ENCODE measurements around the gene UBE2O.
A peak's percentile ranks its signal among the peaks of the same experiment; 100 is the strongest.

The UBE2O gene

GRCh38 chr17:76367642-76368041 is 85.3 kb downstream of the UBE2O start:
- H4K8ac ChIP-seq (ENCODE audit: low read depth, low read length), result no peak overlapping the region
- no peak overlapping the region for H4K91ac ChIP-seq (ENCODE audit: low read depth, low read length, poor library complexity)
- no peak overlapping the region for H3K4me3 ChIP-seq (ENCODE audit: low read length in 2 of 2)
- no peak for DNase-seq (ENCODE audit: low spot score)
- H2BK120ac ChIP-seq (ENCODE audit: low read depth, low read length), result no peak overlapping the region
- no peak overlapping the region for H3K4ac ChIP-seq (ENCODE audit: low read length)
- no peaks in the 10 kb centered on the region for H3K36me3 ChIP-seq (replicated peaks in 1 of 2; ENCODE audit: control insufficient read depth in 2 of 2, insufficient read depth in 2 of 2, low read length in 2 of 2)
- H3K4me1 ChIP-seq (ENCODE audit: control insufficient read depth in 2 of 2, insufficient read depth in 1 of 2, low read depth in 1 of 2, low read length in 2 of 2), result peaks cover 2 to 6% of the 10 kb centered on the region in 2 donors
- no peaks in the 10 kb centered on the region for H3K9me3 ChIP-seq (replicated peaks in 1 of 2; ENCODE audit: control insufficient read depth in 2 of 2, insufficient read depth in 1 of 2, low read depth in 1 of 2, low read length in 2 of 2)
- no peak overlapping the region for H2BK15ac ChIP-seq (ENCODE audit: low read length)
- H3K9ac ChIP-seq (ENCODE audit: low read depth, low read length, poor library complexity), result no peak overlapping the region
- H3K23ac ChIP-seq (ENCODE audit: low read depth, low read length, poor library complexity), result no peak overlapping the region
- no peak overlapping the region for H2BK12ac ChIP-seq (ENCODE audit: low read length)
- WGBS, 2 donors (ENCODE audit: extremely low coverage in 2 of 2, insufficient read length in 2 of 2, insufficient replicate concordance in 1 of 2), result no CpG with 5 or more reads among the region's 6 CpGs
- no peaks in the 10 kb centered on the region for H3K27me3 ChIP-seq (ENCODE audit: control insufficient read depth in 3 of 3, insufficient read depth in 3 of 3, low read depth in 1 of 3, low read length in 3 of 3)
- H3K4me2 ChIP-seq (ENCODE audit: insufficient read depth, low read length, poor library complexity, severe bottlenecking), result no peak overlapping the region
- H2AK5ac ChIP-seq (ENCODE audit: low read depth, low read length), result no peak overlapping the region
- no peak overlapping the region for H3K18ac ChIP-seq (ENCODE audit: low read length)
- no peak overlapping the region for H2AFZ ChIP-seq (ENCODE audit: low read length)
- no peak overlapping the region for H3K27ac ChIP-seq (replicated peaks; ENCODE audit: low read length)
- H2BK5ac ChIP-seq (ENCODE audit: low read length), result no peak overlapping the region
- H3K14ac ChIP-seq (ENCODE audit: low read length), result no peak overlapping the region
- H3K79me1 ChIP-seq (ENCODE audit: low read depth, low read length), result no peaks in the 10 kb centered on the region

- H3K4me3 ChIP-seq (ENCODE audit: low read length in 2 of 2), result no peak overlapping the region
- H2BK120ac ChIP-seq (ENCODE audit: low read depth, low read length), result peak overlapping the region; percentile 35
- no peak for DNase-seq (ENCODE audit: low spot score)
- no peak overlapping the region for H3K23ac ChIP-seq (ENCODE audit: low read depth, low read length, poor library complexity)
- H3K9me3 ChIP-seq (replicated peaks in 1 of 2; ENCODE audit: control insufficient read depth in 2 of 2, insufficient read depth in 1 of 2, low read depth in 1 of 2, low read length in 2 of 2), result no peaks in the 10 kb centered on the region
- H3K9ac ChIP-seq (ENCODE audit: low read depth, low read length, poor library complexity), result no peak overlapping the region
- no peaks in the 10 kb centered on the region for H3K36me3 ChIP-seq (replicated peaks in 1 of 2; ENCODE audit: control insufficient read depth in 2 of 2, insufficient read depth in 2 of 2, low read length in 2 of 2)
- H4K8ac ChIP-seq (ENCODE audit: low read depth, low read length), result no peak overlapping the region
- H3K4me2 ChIP-seq (ENCODE audit: insufficient read depth, low read length, poor library complexity, severe bottlenecking), result no peak overlapping the region
- no peaks in the 10 kb centered on the region for H3K79me1 ChIP-seq (ENCODE audit: low read depth, low read length)
- H3K14ac ChIP-seq (ENCODE audit: low read length), result no peak overlapping the region
- H3K27me3 ChIP-seq (ENCODE audit: control insufficient read depth in 3 of 3, insufficient read depth in 3 of 3, low read depth in 1 of 3, low read length in 3 of 3), result no peaks in the 10 kb centered on the region
- H3K4ac ChIP-seq (ENCODE audit: low read length), result peak overlapping the region; percentile 37
- H2AK5ac ChIP-seq (ENCODE audit: low read depth, low read length), result peak overlapping the region; percentile 44
- whole genome bisulfite sequencing, 2 donors (ENCODE audit: extremely low coverage in 2 of 2, insufficient read length in 2 of 2, insufficient replicate concordance in 1 of 2), result no CpG with 5 or more reads among the region's 3 CpGs
- H2BK12ac ChIP-seq (ENCODE audit: low read length), result no peak overlapping the region
- H3K4me1 ChIP-seq (ENCODE audit: control insufficient read depth in 2 of 2, insufficient read depth in 1 of 2, low read depth in 1 of 2, low read length in 2 of 2), result peaks cover 2 to 6% of the 10 kb centered on the region in 2 donors
- H2BK5ac ChIP-seq (ENCODE audit: low read length), result no peak overlapping the region
- H3K27ac ChIP-seq (replicated peaks; ENCODE audit: low read length), result no peak overlapping the region
- no peak overlapping the region for H3K18ac ChIP-seq (ENCODE audit: low read length)
- H2AFZ ChIP-seq (ENCODE audit: low read length), result no peak overlapping the region
- no peak overlapping the region for H2BK15ac ChIP-seq (ENCODE audit: low read length)
- no peak overlapping the region for H4K91ac ChIP-seq (ENCODE audit: low read depth, low read length, poor library complexity)
These were observed 86.7 kb downstream of the UBE2O start for GRCh38 chr17:76366247-76366646.

- no peak overlapping the region for H3K9ac ChIP-seq (ENCODE audit: low read depth, low read length, poor library complexity)
- WGBS, 2 donors (ENCODE audit: extremely low coverage in 2 of 2, insufficient read length in 2 of 2, insufficient replicate concordance in 1 of 2), result no CpG with 5 or more reads among the region's 12 CpGs
- H3K9me3 ChIP-seq (replicated peaks in 1 of 2; ENCODE audit: control insufficient read depth in 2 of 2, insufficient read depth in 1 of 2, low read depth in 1 of 2, low read length in 2 of 2), result no peaks in the 10 kb centered on the region
- H2AK5ac ChIP-seq (ENCODE audit: low read depth, low read length), result no peak overlapping the region
- no peak overlapping the region for H2BK15ac ChIP-seq (ENCODE audit: low read length)
- no peak overlapping the region for H3K14ac ChIP-seq (ENCODE audit: low read length)
- H3K23ac ChIP-seq (ENCODE audit: low read depth, low read length, poor library complexity), result no peak overlapping the region
- no peak overlapping the region for H3K4me3 ChIP-seq (ENCODE audit: low read length in 2 of 2)
- no peak overlapping the region for H4K8ac ChIP-seq (ENCODE audit: low read depth, low read length)
- H4K91ac ChIP-seq (ENCODE audit: low read depth, low read length, poor library complexity), result no peak overlapping the region
- H2BK5ac ChIP-seq (ENCODE audit: low read length), result no peak overlapping the region
- no peaks in the 10 kb centered on the region for H3K79me1 ChIP-seq (ENCODE audit: low read depth, low read length)
- no peak overlapping the region for H2BK120ac ChIP-seq (ENCODE audit: low read depth, low read length)
- peaks cover 2 to 6% of the 10 kb centered on the region in 2 donors for H3K4me1 ChIP-seq (ENCODE audit: control insufficient read depth in 2 of 2, insufficient read depth in 1 of 2, low read depth in 1 of 2, low read length in 2 of 2)
- H2BK12ac ChIP-seq (ENCODE audit: low read length), result no peak overlapping the region
- H3K27me3 ChIP-seq (ENCODE audit: control insufficient read depth in 3 of 3, insufficient read depth in 3 of 3, low read depth in 1 of 3, low read length in 3 of 3), result no peaks in the 10 kb centered on the region
- no peak overlapping the region for H3K4me2 ChIP-seq (ENCODE audit: insufficient read depth, low read length, poor library complexity, severe bottlenecking)
- H3K18ac ChIP-seq (ENCODE audit: low read length), result no peak overlapping the region
- DNase-seq (ENCODE audit: low spot score), result no peak
- no peak overlapping the region for H2AFZ ChIP-seq (ENCODE audit: low read length)
- H3K4ac ChIP-seq (ENCODE audit: low read length), result no peak overlapping the region
- no peaks in the 10 kb centered on the region for H3K36me3 ChIP-seq (replicated peaks in 1 of 2; ENCODE audit: control insufficient read depth in 2 of 2, insufficient read depth in 2 of 2, low read length in 2 of 2)
- no peak overlapping the region for H3K27ac ChIP-seq (replicated peaks; ENCODE audit: low read length)
These were observed 87.6 kb downstream of the UBE2O start for GRCh38 chr17:76365256-76365903.

GRCh38 chr17:76363107-76363842 is 89.7 kb downstream of the UBE2O start:
- H3K4me3 ChIP-seq (ENCODE audit: low read length in 2 of 2), result no peak overlapping the region
- no peak overlapping the region for H2BK12ac ChIP-seq (ENCODE audit: low read length)
- no CpG with 5 or more reads among the region's 11 CpGs for WGBS, 2 donors (ENCODE audit: extremely low coverage in 2 of 2, insufficient read length in 2 of 2, insufficient replicate concordance in 1 of 2)
- H2BK5ac ChIP-seq (ENCODE audit: low read length), result no peak overlapping the region
- H3K23ac ChIP-seq (ENCODE audit: low read depth, low read length, poor library complexity), result no peak overlapping the region
- H3K36me3 ChIP-seq (replicated peaks in 1 of 2; ENCODE audit: control insufficient read depth in 2 of 2, insufficient read depth in 2 of 2, low read length in 2 of 2), result no peaks in the 10 kb centered on the region
- H3K18ac ChIP-seq (ENCODE audit: low read length), result no peak overlapping the region
- H2AK5ac ChIP-seq (ENCODE audit: low read depth, low read length), result no peak overlapping the region
- no peak overlapping the region for H3K27ac ChIP-seq (replicated peaks; ENCODE audit: low read length)
- H2BK15ac ChIP-seq (ENCODE audit: low read length), result no peak overlapping the region
- no peak overlapping the region for H4K91ac ChIP-seq (ENCODE audit: low read depth, low read length, poor library complexity)
- no peaks in the 10 kb centered on the region for H3K79me1 ChIP-seq (ENCODE audit: low read depth, low read length)
- no peak overlapping the region for H2BK120ac ChIP-seq (ENCODE audit: low read depth, low read length)
- no peak for DNase-seq (ENCODE audit: low spot score)
- no peak overlapping the region for H3K9ac ChIP-seq (ENCODE audit: low read depth, low read length, poor library complexity)
- H3K4ac ChIP-seq (ENCODE audit: low read length), result no peak overlapping the region
- peaks cover 0 to 2% of the 10 kb centered on the region in 2 donors for H3K4me1 ChIP-seq (ENCODE audit: control insufficient read depth in 2 of 2, insufficient read depth in 1 of 2, low read depth in 1 of 2, low read length in 2 of 2)
- no peak overlapping the region for H2AFZ ChIP-seq (ENCODE audit: low read length)
- no peaks in the 10 kb centered on the region for H3K27me3 ChIP-seq (ENCODE audit: control insufficient read depth in 3 of 3, insufficient read depth in 3 of 3, low read depth in 1 of 3, low read length in 3 of 3)
- H3K4me2 ChIP-seq (ENCODE audit: insufficient read depth, low read length, poor library complexity, severe bottlenecking), result no peak overlapping the region
- H3K14ac ChIP-seq (ENCODE audit: low read length), result no peak overlapping the region
- H3K9me3 ChIP-seq (replicated peaks in 1 of 2; ENCODE audit: control insufficient read depth in 2 of 2, insufficient read depth in 1 of 2, low read depth in 1 of 2, low read length in 2 of 2), result no peaks in the 10 kb centered on the region
- no peak overlapping the region for H4K8ac ChIP-seq (ENCODE audit: low read depth, low read length)

All from neuronal stem cell (in vitro differentiated cells).